HepG2 (cell line): Measurements from ENCODE around the gene HYCC1. TPM values are rescaled to one million over a fixed set of nuclear protein-coding genes. Genes with fewer than 3 reads are reported as not detected.

Experiments used
- EEA1 ChIP-seq: sonication (generic); formaldehyde crosslinking; IDR thresholded peaks from 2 replicates; pipeline ENCODE4 v1.5.1; 2020; ENCODE audit warnings: mild to moderate bottlenecking, missing genetic modification reagents, borderline replicate concordance
- KAT2B ChIP-seq: fragments of 150-350 bp; IDR thresholded peaks from 2 replicates; pipeline ENCODE4 v1.6.1; 2014; ENCODE audit warnings: low read depth, low read length, borderline replicate concordance
- MEIS1 ChIP-seq: sonication (generic); formaldehyde crosslinking; IDR thresholded peaks from 2 replicates; pipeline ENCODE4 v1.9.0; 2021; ENCODE audit warnings: mild to moderate bottlenecking, missing genetic modification reagents, moderate library complexity, borderline replicate concordance
- MYC ChIP-seq: sonication (generic); formaldehyde crosslinking; IDR thresholded peaks from 2 replicates; pipeline ENCODE4 v1.9.0; 2021; ENCODE audit warnings: missing genetic modification reagents, borderline replicate concordance
- NR2C2 ChIP-seq: sonication (generic); formaldehyde crosslinking; IDR thresholded peaks from 2 replicates; pipeline ENCODE4 v1.4.0; 2020; ENCODE audit warnings: missing genetic modification reagents, mild to moderate bottlenecking, moderate library complexity, borderline replicate concordance
- REXO4 ChIP-seq: sonication (generic); formaldehyde crosslinking; IDR thresholded peaks from 2 replicates; pipeline ENCODE4 v1.8.0; 2022; ENCODE audit warnings: missing genetic modification reagents, mild to moderate bottlenecking, borderline replicate concordance
- SOX13 ChIP-seq, 3 experiments: fragments of 450-650 bp in 1 of 3; sonication (generic) in 1 of 3; formaldehyde crosslinking in 1 of 3; IDR thresholded peaks in 2 of 3; conservative IDR thresholded peaks in 1 of 3; 2 replicates each; pipeline versions ENCODE4 v1.5.0 to v1.6.1; 2016 to 2020; ENCODE audit warnings: antibody characterized with exemption in 1 of 3, mild to moderate bottlenecking in 1 of 3, missing compliant biosample characterization in 1 of 3, missing genetic modification reagents in 1 of 3, moderate library complexity in 1 of 3
- TCF7L2 ChIP-seq: IDR thresholded peaks from 2 replicates; pipeline ENCODE4 v1.6.1; 2011; ENCODE audit warnings: mild to moderate bottlenecking, low read depth, low read length, moderate library complexity
- TEAD3 ChIP-seq: optimal IDR thresholded peaks from 2 replicates; pipeline ENCODE3; 2016; ENCODE audit warnings: borderline replicate concordance
- TFE3 ChIP-seq: IDR thresholded peaks from 2 replicates; pipeline ENCODE4 v1.6.1; 2016
- ZBTB26 ChIP-seq: IDR thresholded peaks from 2 replicates; pipeline ENCODE4 v1.6.1; 2016; ENCODE audit warnings: missing compliant biosample characterization, missing genetic modification reagents, borderline replicate concordance
- ZNF17 ChIP-seq: sonication (generic); formaldehyde crosslinking; IDR thresholded peaks from 2 replicates; pipeline ENCODE4 v1.5.0; 2020; ENCODE audit warnings: mild to moderate bottlenecking, missing genetic modification reagents
- ZNF225 ChIP-seq: sonication (generic); formaldehyde crosslinking; IDR thresholded peaks from 2 replicates; pipeline ENCODE4 v1.4.0; 2020; ENCODE audit warnings: mild to moderate bottlenecking, missing genetic modification reagents
- polyA plus RNA-seq, 8 experiments: library from polyadenylated mRNA; depleted of rRNA in 3 of 8; stranded (reverse) in 7 of 8; unstranded in 1 of 8; fragments of >200 nt; fragmentation: Illumina TruSeq in 4 of 8; extraction: Trizol in 4 of 8; gene quantifications; 2 replicates each; pipeline versions ENCODE4 v1.2.1 to v1.2.3, GENCODE V29; 2011 to 2016; ENCODE audit warnings: low read depth in 4 of 8, missing spikeins in 1 of 8, mixed read lengths in 1 of 8; ENCODE audit not compliant: insufficient read depth in 1 of 8
- total RNA-seq, 5 experiments: library from RNA; depleted of rRNA; stranded (reverse); fragments of >200 nt; fragmentation: Illumina TruSeq; extraction: Trizol; gene quantifications; 2 replicates each; pipeline ENCODE4 v1.2.3, GENCODE V29; 2016; ENCODE audit warnings: low read depth in 1 of 5
- TF ChIP-seq, protein P1 (sequence below): IDR thresholded peaks from 2 replicates; pipeline ENCODE4 v1.6.1; 2018; ENCODE audit warnings: missing genetic modification reagents
- TF ChIP-seq, protein P2 (sequence below): sonication (generic); formaldehyde crosslinking; IDR thresholded peaks from 2 replicates; pipeline ENCODE4 v1.4.0; 2020; ENCODE audit warnings: mild to moderate bottlenecking, missing genetic modification reagents, borderline replicate concordance
- TF ChIP-seq, protein P3 (sequence below): IDR thresholded peaks from 2 replicates; pipeline ENCODE4 v1.6.1; 2016; ENCODE audit warnings: low read depth, missing genetic modification reagents, missing compliant biosample characterization

HYCC1 gene
- total and polyA plus RNA-seq, 2 of the 13 experiments (the other 11 are each of a cell fraction or from before 2014, with no cell fraction given), result 9.5 to 41.8 TPM

DNA sequence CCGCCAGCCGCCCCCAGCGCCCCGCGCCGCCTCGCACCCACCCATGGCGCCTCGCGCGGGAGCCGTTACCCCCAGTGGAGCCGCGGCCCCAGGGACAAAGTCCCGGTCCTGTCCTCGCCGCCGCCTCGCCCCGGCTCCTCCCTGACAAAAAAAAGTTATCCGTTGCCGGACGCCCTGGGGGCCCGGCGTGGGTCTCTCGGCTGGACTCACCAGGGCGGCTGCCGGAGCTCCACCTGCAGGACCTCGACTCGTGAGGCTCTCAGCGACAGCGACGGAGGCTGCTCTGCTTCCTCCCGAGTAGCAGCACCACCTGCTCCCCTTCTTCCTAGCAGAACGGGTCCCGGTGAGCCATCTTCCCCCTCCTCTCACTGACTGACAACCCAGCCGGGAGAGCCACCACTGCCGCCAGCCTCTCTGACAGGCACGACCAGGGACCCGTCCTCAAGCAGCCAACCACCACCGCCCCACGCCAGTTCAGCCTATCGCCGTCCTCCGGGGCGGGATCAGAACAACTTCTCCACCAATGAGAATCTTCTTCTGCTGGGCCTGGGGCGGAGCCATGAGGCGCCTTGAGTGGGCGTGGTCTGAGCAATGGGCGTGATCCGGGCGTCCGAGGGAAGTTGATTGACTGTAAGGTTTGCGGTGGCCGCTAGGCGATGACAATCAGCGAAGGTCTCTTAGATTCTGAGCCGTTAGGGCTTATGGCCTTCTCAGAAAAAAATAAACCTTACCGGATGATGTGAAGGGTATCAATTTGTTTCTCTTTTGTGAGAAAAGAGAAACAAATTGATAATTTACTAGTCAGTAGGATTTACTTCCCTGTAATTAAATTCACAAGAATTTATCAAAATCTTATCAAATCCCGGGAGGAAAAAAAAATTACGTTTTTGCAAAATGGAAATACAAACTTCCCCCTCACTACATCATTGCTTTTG lies at the start of gene HYCC1 (continued):
- TF ChIP-seq TCF7L2, result no peak
- TF ChIP-seq NR2C2 (CRISPR knock-in tag), result peak; percentile 28; the same call in 1 of the 2 replicates
- TF ChIP-seq, protein P1, sequence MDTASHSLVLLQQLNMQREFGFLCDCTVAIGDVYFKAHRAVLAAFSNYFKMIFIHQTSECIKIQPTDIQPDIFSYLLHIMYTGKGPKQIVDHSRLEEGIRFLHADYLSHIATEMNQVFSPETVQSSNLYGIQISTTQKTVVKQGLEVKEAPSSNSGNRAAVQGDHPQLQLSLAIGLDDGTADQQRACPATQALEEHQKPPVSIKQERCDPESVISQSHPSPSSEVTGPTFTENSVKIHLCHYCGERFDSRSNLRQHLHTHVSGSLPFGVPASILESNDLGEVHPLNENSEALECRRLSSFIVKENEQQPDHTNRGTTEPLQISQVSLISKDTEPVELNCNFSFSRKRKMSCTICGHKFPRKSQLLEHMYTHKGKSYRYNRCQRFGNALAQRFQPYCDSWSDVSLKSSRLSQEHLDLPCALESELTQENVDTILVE (CRISPR knock-in tag), result no peak
- no peak for TF ChIP-seq ZNF225 (CRISPR knock-in tag)
- peak; percentile 83; the same call in 1 of the 2 replicates for TF ChIP-seq MEIS1 (CRISPR knock-in tag)
- TF ChIP-seq KAT2B, result no peak
- peak; percentile 59; the same call in 1 of the 2 replicates for TF ChIP-seq ZBTB26 (CRISPR knock-in tag)
- no peak for TF ChIP-seq ZNF17
- TF ChIP-seq REXO4, result no peak
- no peak for TF ChIP-seq TEAD3
- no peak for TF ChIP-seq EEA1 (CRISPR knock-in tag)
- 0 out of 2 replicates have a peak, but pooled peaks have one; percentile 62 for TF ChIP-seq MYC (CRISPR knock-in tag)
- TF ChIP-seq SOX13 (IDR thresholded peaks at IDR 0.05), result no peak
- no peak for TF ChIP-seq SOX13 (CRISPR knock-in tag; conservative IDR thresholded peaks at IDR 0.05 in 1 of 2, IDR thresholded peaks at IDR 0.05 in 1 of 2)
- no peak for TF ChIP-seq TFE3 (CRISPR knock-in tag)
- TF ChIP-seq, protein P2, sequence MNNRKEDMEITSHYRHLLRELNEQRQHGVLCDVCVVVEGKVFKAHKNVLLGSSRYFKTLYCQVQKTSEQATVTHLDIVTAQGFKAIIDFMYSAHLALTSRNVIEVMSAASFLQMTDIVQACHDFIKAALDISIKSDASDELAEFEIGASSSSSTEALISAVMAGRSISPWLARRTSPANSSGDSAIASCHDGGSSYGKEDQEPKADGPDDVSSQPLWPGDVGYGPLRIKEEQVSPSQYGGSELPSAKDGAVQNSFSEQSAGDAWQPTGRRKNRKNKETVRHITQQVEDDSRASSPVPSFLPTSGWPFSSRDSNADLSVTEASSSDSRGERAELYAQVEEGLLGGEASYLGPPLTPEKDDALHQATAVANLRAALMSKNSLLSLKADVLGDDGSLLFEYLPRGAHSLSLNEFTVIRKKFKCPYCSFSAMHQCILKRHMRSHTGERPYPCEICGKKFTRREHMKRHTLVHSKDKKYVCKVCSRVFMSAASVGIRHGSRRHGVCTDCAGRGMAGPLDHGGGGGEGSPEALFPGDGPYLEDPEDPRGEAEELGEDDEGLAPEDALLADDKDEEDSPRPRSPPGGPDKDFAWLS (CRISPR knock-in tag), result no peak
- TF ChIP-seq, protein P3, sequence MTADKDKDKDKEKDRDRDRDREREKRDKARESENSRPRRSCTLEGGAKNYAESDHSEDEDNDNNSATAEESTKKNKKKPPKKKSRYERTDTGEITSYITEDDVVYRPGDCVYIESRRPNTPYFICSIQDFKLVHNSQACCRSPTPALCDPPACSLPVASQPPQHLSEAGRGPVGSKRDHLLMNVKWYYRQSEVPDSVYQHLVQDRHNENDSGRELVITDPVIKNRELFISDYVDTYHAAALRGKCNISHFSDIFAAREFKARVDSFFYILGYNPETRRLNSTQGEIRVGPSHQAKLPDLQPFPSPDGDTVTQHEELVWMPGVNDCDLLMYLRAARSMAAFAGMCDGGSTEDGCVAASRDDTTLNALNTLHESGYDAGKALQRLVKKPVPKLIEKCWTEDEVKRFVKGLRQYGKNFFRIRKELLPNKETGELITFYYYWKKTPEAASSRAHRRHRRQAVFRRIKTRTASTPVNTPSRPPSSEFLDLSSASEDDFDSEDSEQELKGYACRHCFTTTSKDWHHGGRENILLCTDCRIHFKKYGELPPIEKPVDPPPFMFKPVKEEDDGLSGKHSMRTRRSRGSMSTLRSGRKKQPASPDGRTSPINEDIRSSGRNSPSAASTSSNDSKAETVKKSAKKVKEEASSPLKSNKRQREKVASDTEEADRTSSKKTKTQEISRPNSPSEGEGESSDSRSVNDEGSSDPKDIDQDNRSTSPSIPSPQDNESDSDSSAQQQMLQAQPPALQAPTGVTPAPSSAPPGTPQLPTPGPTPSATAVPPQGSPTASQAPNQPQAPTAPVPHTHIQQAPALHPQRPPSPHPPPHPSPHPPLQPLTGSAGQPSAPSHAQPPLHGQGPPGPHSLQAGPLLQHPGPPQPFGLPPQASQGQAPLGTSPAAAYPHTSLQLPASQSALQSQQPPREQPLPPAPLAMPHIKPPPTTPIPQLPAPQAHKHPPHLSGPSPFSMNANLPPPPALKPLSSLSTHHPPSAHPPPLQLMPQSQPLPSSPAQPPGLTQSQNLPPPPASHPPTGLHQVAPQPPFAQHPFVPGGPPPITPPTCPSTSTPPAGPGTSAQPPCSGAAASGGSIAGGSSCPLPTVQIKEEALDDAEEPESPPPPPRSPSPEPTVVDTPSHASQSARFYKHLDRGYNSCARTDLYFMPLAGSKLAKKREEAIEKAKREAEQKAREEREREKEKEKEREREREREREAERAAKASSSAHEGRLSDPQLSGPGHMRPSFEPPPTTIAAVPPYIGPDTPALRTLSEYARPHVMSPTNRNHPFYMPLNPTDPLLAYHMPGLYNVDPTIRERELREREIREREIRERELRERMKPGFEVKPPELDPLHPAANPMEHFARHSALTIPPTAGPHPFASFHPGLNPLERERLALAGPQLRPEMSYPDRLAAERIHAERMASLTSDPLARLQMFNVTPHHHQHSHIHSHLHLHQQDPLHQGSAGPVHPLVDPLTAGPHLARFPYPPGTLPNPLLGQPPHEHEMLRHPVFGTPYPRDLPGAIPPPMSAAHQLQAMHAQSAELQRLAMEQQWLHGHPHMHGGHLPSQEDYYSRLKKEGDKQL, result no peak
